Stimulated activated CD4-positive, alpha-beta T cell treated with anti-CD3 and anti-CD28 coated beads, Interleukin-12 subunit alpha, Interleukin-12 subunit beta, amount 100 ng/mL, for 48 hours (primary cell): Measurements from ENCODE around the gene CCDC77.

Experiments used
- DNase-seq, 3 donors: peaks; one replicate each; pipeline ENCODE4 v3.0.0-alpha.2; 2020; ENCODE audit warnings: low read depth in 2 of 3, low spot score in 1 of 3

Gene CCDC77

GRCh38 chr12:480831-481816, 79.7 kb downstream of the CCDC77 start:
- DNase-seq = no peak

DNA sequence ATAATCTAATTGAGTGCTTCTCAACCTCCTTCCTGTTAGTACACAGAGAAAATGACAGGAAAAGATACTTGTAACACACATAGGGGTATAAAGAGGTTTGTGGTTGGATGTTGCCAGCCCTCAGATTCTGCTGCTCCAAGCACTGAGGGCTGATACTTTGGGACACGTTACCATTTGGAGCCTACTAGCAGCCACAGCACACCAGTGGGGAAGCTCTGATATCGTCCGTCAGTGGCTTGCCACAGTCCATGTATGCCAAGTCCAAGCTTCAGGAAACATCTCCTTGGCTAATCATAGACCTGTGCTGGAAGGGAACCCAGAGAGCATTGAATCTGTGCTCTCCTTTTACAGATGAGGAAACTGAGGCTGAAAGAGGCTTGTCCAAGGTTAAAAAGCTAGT, 80.6 kb downstream of the CCDC77 start:
- DNase-seq = no peak

- DNase-seq = no peak
These were observed 82.7 kb downstream of the CCDC77 start for GRCh38 chr12:484096-484495.

DNA sequence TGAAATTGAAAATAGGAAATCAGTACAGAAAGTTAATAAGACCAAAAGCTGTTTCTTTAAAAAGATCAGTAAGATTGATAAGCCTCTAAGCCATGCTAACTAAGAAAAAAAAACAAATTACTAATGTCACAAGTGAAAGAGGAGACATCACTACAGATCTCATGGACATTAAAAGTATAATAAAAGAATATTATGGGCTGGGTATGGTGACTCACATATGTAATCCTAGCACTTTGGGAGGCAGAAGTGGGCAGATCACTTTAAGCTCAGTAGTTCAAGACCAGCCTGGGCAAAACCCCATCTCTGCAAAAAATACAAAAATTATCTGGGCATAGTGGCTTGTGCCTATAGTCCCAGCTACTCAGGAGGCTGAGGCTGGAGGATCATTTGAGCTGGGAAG, 88.8 kb downstream of the CCDC77 start:
- DNase-seq = no peak
